ENCODE measurements around the gene INO80E. TPM values are rescaled to one million over a fixed set of nuclear protein-coding genes. Genes with fewer than 3 reads are reported as not detected.
A peak's percentile ranks its signal among the peaks of the same experiment; 100 is the strongest.

Gene INO80E
- total and polyA plus RNA-seq, 2 of the 8 experiments (the other 6 are each of a cell fraction or from before 2014, with no cell fraction given) = 43.0 to 91.2 TPM

GRCh38 chr16:30051518-30051917 lies 55.5 kb downstream of the INO80E start:
- Histone ChIP-seq H3K23me2 (ENCODE audit: low read depth, low read length) (peaks cover 6% of the 10 kb centered on the region), H3K23ac (ENCODE audit: insufficient read length) (no peak overlapping the region), H3K9ac (replicated peaks in 1 of 4; ENCODE audit: extremely low read depth in 1 of 4, low read depth in 3 of 4, low read length in 3 of 4) (no peak overlapping the region), H4K91ac (replicated peaks; ENCODE audit: insufficient read length, low read length) (no peak overlapping the region), H2BK5ac (ENCODE audit: low read depth, low read length) (no peak overlapping the region), H3K14ac (ENCODE audit: insufficient read length) (no peak overlapping the region), H3K79me2 (ENCODE audit: control insufficient read depth in 1 of 2, insufficient read depth in 2 of 2, low read length in 2 of 2) (no peaks in the 10 kb centered on the region), H2BK20ac (ENCODE audit: low read length) (no peak overlapping the region), H3K9me3 (ENCODE audit: insufficient read depth in 2 of 2, low read depth in 1 of 2, low read length in 1 of 2) (no peaks in the 10 kb centered on the region), H3K4me3 (ENCODE audit: extremely low read depth in 1 of 4, insufficient read depth in 2 of 4, low read depth in 3 of 4, low read length in 4 of 4) (no peak overlapping the region), H2BK12ac (ENCODE audit: low read depth, low read length) (peak overlapping the region; percentile 62; the same call in 1 of the 2 replicates), H2AFZ (ENCODE audit: low read length) (no peak overlapping the region), H3K79me1 (ENCODE audit: low read depth, low read length) (no peaks in the 10 kb centered on the region), H3K4me2 (ENCODE audit: insufficient read depth in 1 of 2, low read depth in 2 of 2, low read length in 2 of 2) (no peak overlapping the region), H4K20me1 (replicated peaks in 1 of 2; ENCODE audit: control insufficient read depth in 1 of 2, insufficient read depth in 2 of 2, low read length in 2 of 2) (no peaks in the 10 kb centered on the region), H4K5ac (ENCODE audit: insufficient read length, low read depth, low read length) (no peak overlapping the region), H3K4ac (replicated peaks; ENCODE audit: insufficient read length, low read depth, low read length) (no peak overlapping the region), H3K56ac (replicated peaks; ENCODE audit: insufficient read length, low read depth, low read length) (no peak overlapping the region), H4K8ac (ENCODE audit: extremely low read depth, insufficient read depth, low read length) (no peak overlapping the region; the same call in 1 of the 2 replicates), H2BK120ac (replicated peaks; ENCODE audit: low read depth, low read length) (no peak overlapping the region), H3K36me3 (ENCODE audit: control insufficient read depth in 2 of 4, insufficient read depth in 4 of 4, low read length in 3 of 4) (no peaks in the 10 kb centered on the region), H3K4me1 (replicated peaks in 1 of 4; ENCODE audit: control insufficient read depth in 3 of 4, insufficient read depth in 4 of 4, low read length in 3 of 4) (peaks cover 0 to 4% (median 2%) of the 10 kb centered on the region in 4 experiments; a peak in 3 of 7 replicates), H3K18ac (ENCODE audit: extremely low read depth, low read length) (no peak overlapping the region), H2AK5ac (ENCODE audit: low read depth, low read length) (0 out of 2 replicates have a peak overlapping the region, but pooled peaks have one; percentile 95), H3K27me3 (replicated peaks in 1 of 4; ENCODE audit: control insufficient read depth in 3 of 4, extremely low read depth in 1 of 4, insufficient read depth in 3 of 4, low read length in 3 of 4) (peaks cover 0 to 5% (median 2%) of the 10 kb centered on the region in 4 experiments; a peak in 2 of 7 replicates), H2BK15ac (ENCODE audit: low read length) (no peak overlapping the region), H3K27ac (ENCODE audit: low read depth, low read length) (no peak overlapping the region)
- DNase-seq (ENCODE audit: low read depth in 1 of 2, low spot score in 2 of 2) (no peak), FAIRE-seq (no peak)
- ChIA-PET CTCF (ENCODE audit: partially characterized antibody) (interaction anchor here (0.8 to 6.1 kb wide), 5 partner anchors 10 to 42 kb away, joined by 3 to 23 read pairs (median 3); partner anchors contain the start of gene TLCD3B), POLR2A (ENCODE audit: partially characterized antibody) (interaction anchor here (7.6 kb wide), 1 partner anchor 15 kb away, joined by 88 read pairs; the partner anchor contains the start of gene ALDOA)
- TF ChIP-seq RBBP5 (IDR thresholded peaks at IDR 0.05; ENCODE audit: borderline replicate concordance, low read depth, low read length) = no peak
- TF ChIP-seq EZH2 (IDR thresholded peaks at IDR 0.05; ENCODE audit: low read depth, low read length, severe bottlenecking) = no peak
- no peak for TF ChIP-seq RXRA (IDR thresholded peaks at IDR 0.05; ENCODE audit: insufficient read depth, low read depth, low read length)
- no peak for TF ChIP-seq SIRT6 (IDR thresholded peaks at IDR 0.05; ENCODE audit: low read length)
- no peak for TF ChIP-seq KDM5A (IDR thresholded peaks at IDR 0.05; ENCODE audit: low read length)
- no peak for TF ChIP-seq CTBP2 (IDR thresholded peaks at IDR 0.05; ENCODE audit: borderline replicate concordance, insufficient read depth, insufficient read length, low read length)
- TF ChIP-seq CBX8 (IDR thresholded peaks at IDR 0.05; ENCODE audit: borderline replicate concordance, low read depth, low read length) = no peak
- 77% methylated on average over 3 of the region's 3 CpGs; no CpG with 5 or more reads in 1 of the 2 experiments for WGBS, 2 experiments (ENCODE audit: extremely low coverage in 1 of 2, insufficient coverage in 1 of 2, insufficient read length in 1 of 2, insufficient replicate concordance in 2 of 2, low coverage in 1 of 2, low lambda C conversion rate in 2 of 2, missing lambda C conversion rate in 1 of 2)
